ENCODE results near the gene PICALM.
"Not testable (repeated sequence)": the region's sequence is repeated elsewhere in the genome, so short reads cannot be mapped to it uniquely, and the experiment has no call there.

PICALM gene, protein sequence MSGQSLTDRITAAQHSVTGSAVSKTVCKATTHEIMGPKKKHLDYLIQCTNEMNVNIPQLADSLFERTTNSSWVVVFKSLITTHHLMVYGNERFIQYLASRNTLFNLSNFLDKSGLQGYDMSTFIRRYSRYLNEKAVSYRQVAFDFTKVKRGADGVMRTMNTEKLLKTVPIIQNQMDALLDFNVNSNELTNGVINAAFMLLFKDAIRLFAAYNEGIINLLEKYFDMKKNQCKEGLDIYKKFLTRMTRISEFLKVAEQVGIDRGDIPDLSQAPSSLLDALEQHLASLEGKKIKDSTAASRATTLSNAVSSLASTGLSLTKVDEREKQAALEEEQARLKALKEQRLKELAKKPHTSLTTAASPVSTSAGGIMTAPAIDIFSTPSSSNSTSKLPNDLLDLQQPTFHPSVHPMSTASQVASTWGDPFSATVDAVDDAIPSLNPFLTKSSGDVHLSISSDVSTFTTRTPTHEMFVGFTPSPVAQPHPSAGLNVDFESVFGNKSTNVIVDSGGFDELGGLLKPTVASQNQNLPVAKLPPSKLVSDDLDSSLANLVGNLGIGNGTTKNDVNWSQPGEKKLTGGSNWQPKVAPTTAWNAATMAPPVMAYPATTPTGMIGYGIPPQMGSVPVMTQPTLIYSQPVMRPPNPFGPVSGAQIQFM

DNA sequence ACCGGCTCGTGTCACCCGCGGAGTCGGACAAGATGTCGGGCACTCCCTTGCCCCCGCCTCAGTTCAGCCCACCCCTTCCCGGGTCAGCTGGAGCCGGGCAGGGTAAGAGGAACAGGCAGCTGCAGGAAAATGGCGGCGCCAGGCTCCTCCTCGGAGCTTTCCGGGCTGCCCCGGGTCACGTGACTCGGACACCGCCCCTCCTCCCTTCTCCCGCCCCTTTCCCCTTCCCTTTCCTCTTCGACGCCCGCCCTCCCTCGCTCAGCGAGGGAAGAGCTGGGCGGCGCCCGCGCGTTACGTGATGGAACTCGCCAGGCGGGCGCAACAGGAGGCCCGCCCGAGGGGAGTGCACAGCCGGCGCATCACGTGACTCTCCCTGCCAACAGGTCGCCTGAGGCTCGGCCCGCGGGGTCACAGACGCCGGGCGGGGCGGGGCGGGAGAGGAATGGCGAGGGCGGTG, at the start of gene PICALM:
Gene PICALM (minus strand): TSS at position 134 of the 457 bp plus-strand sequence. CDS start 304 bp downstream, outside the sequence.
- peak; percentile 85 for DNase-seq

DNA sequence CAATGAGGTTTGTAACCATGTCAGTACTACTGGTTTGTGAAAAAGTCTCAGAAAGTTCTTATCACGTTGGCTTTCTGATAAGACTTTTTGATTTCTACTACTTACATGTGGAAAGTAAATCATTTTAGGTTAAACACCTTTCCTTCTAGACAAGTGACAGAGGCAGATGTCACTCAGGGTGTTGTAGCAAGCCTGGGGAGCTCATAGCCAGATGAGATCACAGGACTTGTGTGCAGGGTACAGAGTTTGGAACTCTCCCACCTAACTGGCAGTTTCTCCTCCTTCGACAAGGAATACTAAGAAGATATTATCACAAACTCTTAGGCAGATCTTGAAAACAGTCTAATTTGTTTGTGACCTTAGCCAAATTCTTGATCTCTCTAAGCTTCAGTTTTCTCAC, 49.4 kb upstream of the PICALM start:
- DNase-seq: no peak

DNA sequence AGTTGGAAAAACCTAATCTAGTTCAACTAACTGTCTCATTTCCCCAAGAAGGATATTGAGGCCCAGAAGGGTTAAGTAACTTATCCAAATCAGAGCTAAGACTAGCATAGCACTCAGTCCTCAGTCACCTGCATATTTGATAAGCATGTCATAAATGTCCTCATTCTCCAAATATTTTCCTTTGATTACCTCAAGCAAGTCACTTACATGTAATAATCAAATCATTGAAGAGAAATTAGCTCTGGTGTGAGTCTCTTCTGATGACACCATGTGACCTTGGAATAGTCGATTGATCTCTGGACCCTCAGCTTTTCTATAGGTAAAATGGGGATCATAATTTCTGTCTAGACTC, 48.8 kb upstream of the PICALM start:
- DNase-seq: no peak

DNA sequence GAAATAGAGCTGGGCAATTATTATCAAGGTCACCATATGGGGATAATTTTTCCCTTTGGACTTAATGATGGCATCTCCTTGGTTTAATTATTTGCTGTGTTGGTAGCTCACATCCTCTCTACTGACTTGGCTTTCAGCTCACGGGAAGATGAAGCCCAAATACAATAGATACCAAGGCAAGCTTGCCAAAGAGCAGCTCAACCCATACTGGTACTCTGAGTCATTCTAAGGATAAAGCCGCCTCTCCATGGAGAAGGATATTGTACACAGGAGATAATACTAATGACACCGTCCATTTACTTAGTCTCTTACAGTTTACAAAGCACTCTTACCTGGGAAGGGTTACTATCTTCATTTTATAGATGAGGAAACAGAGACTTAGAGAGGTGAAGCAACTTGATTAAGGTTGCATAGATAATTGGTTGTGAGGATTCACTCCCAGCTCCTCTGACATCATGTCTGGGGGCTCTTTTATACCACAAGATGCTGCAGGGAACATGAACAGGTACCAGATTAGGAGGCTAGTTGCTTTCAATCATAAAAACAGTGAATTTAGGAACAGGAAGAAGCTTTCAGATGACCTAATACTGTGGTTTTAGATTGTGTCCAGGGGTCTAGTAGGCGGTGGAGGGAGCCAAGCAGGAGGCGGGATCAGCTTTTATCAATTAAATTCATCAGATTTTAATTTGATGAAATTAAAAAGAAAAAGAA, 48.3 kb upstream of the PICALM start:
- no peak for DNase-seq

DNA sequence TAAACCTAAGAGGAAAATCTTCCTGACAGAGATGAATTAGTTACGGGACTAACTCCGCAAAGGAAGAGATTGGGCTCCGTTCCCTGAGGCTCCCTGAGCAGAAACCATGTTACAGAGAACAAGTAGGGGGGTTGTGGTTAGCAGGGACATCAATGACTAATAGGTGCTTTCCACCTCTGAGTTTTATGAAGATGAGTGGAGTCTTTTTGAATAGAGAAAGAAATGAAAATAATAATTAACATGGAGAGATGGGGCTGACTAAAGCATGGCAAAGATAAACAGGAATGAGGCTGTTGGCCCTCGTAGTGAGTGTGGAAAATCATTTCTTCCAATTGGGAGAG, 47.5 kb upstream of the PICALM start:
- DNase-seq: no peak

DNA sequence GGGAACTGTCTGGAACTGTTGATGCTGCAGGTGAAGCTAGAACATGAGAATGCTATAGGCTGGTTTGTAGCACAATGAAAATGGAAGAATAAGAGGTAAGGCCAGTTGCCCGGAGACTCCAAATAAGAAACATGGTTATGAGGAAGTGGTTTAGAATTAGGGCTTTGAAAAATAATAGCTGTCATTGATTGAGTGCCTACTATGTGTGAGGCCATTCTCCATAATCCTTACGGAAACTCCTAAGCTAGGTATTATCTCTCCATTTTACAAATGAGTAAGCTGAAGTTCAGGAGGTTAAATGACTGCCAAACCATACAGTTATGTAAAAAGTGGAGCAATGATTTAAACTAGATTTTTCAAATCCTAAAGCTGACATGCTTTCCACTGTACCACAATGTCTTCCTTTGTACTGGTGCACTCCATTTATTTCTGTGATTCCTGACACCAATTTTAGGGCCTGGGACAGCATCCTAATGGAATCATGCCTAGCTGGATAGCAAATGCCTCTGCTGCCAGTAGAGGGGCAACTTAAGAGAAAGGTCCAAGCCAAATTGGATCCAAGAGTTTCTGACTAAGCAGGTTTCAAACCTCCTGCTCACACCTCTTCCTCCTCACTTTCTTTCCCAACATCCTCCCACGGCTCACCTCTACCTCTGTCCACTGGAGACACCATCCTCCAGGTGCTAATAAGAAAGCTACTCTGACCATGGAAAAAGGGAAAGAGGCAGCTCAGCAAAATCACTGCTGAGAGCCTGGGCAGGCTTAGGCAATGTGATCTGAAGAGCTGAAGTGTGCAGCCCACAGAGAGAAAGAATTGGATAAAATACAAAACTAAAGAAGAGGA, 46.9 kb upstream of the PICALM start:
- no peak for DNase-seq

DNA sequence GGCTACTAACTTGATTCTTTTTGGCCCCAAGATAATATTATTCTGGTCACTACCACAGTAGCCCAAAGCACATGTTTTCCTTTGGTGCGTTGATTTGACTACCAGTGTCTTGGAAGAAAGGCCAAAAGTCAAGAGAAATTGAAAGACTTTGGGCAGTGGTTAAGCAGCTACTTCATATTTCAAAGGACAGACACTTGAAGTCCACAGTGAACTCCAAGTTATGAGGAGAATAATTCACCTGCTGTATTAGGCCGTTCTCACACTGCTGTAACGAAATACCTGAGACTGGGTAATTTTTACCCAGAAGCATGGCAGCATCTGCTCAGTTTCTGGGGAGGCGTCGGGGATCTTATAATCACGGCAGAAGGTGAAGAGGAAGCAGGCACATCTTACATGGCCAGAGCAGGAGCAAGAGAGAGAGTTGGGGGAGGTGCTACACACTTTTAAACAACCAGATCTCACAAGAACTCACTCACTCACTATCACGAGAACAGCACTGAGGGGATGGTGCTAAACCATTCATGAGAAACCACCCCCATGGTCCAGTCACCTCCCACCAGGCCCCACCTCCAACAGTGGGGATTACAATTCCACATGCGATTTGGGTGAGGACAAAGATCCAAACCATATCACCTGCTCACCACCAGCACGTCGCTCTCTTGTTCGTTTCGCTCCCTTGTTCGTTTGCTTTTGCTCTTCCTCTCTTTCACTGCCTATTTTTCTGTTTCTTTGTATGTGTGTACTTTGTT, 40.2 kb upstream of the PICALM start:
- DNase-seq: no peak

DNA sequence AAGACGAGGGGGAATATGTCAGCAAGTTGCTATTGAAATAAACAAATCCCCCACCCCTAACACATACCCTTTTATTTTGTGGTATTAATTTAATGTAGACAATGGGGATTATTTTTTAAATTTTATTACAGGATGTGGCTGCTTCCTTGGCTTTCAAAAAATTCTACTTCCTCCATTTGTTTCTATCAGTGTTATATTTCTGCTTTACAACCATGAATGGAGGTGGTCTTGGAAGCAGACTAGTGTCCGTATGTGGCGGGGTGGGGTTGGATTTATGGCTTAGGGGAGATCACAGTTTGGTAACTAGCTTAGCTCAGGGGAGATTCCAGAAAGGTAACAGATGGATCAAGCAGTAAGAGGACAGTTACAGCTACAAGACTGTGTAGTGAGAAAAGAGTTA, 39.3 kb upstream of the PICALM start:
- no peak for DNase-seq

DNA sequence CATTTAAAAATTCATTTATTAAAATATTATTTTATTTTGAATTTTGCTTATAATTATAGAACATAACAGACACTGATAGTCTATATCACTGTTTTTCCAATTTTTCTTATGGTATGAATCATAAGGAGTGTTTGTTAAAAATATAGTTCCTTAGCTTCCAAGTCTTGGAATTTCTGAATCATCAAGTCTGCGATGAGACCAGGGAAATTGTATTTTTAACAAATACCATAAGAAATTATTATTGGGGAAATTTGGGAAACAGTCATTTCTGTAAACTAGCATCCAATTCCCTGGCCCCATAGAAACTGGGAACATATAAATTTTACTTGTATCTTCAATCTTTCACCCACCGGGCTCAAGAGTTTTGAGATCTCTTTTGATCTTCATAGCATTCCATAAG, 38.0 kb upstream of the PICALM start:
- DNase-seq: no peak

DNA sequence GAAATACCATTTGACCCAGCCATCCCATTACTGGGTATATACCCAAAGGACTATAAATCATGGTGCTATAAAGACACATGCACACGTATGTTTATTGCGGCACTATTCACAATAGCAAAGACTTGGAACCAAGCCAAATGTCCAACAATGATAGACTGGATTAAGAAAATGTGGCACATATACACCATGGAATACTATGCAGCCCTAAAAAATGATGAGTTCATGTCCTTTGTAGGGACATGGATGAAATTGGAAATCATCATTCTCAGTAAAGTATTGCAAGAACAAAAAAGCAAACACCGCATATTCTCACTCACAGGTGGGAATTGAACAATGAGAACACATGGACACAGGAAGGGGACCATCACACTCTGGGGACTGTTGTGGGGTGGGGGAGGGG, 37.1 kb upstream of the PICALM start:
- not testable (repeated sequence) for DNase-seq

DNA sequence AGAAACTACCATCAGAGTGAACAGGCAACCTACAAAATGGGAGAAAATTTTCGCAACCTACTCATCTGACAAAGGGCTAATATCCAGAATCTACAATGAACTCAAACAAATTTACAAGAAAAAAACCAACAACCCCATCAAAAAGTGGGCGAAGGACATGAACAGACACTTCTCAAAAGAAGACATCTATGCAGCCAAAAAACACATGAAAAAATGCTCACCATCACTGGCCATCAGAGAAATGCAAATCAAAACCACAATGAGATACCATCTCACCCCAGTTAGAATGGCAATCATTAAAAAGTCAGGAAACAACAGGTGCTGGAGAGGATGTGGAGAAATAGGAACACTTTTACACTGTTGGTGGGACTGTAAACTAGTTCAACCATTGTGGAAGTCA, 36.7 kb upstream of the PICALM start:
- DNase-seq: not testable (repeated sequence)

DNA sequence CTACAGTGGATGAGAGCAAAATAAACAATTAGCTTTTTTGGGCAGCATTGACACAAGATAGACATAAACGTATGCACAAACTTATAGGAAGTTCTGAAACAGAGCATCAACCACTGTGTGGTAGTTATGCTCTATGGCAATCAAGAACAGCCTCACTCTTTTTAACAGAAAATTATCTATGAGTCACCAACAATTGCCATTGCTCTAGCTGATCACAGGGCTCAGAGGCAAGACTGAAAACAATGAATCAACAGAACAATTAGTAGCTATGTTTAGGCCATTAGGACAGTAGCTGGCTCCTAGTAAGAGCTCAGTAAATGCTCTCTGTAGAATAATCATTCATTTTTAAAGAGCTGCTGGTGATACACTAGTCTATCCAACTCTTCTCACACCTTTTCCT, 34.9 kb upstream of the PICALM start:
- no peak for DNase-seq

DNA sequence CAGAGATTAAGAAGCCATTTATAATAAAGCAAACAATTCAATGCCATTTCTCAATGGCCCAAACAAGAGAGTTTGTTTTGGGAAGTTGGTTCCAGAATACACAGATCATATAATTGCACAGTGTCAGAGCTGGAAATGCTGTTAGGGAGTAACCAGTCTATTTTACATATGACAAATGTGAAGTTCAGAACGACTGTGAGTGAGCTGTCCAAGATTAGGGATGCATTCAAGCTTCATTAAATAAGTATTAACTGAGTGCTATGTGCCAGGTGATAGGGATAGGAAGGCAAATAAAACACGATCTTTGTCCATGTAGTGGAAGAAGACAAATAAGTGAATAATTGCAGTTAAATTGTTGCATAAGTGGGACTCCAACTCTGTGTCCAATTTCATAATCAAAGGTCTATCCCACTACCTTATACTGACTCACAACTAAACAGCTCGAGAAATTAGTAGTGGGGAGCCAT, 33.1 kb upstream of the PICALM start:
- DNase-seq: no peak

DNA sequence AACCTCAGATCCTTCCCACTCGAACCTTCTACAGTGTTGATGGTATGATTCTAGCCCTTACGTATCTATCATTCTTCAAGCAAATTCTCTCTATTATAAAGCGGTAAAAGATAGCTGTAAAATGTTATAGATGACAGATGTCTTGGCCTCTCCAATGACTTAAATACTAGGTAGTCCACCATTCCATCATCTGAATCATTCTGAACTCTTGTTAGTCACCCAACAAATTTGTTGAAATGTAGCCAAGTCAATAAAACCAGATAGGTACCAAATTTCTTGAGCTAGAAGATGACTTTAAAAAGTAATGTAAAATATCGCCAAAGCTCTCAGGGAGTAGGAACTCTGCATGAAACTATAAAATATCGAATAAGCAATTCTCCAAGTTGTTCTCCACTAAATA, 32.6 kb upstream of the PICALM start:
- no peak for DNase-seq

DNA sequence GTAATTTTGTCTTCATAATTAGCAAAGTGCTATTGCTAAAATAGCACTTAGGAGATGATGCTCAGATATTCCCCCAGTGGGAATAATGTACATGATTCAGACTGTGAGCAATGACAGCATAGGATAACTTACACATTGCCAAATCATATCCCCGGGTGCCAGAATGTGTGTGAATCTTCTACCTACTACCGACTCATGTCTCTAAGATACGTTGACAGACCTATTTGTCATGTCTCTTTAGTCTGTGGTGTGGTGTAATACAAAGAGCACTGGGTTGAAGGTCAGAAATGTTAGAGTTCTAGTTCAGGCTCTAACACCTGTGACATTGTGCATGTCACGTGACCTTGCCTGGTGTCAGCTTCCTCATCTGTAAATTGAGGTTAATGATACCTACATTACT, 31.0 kb upstream of the PICALM start:
- no peak for DNase-seq

DNA sequence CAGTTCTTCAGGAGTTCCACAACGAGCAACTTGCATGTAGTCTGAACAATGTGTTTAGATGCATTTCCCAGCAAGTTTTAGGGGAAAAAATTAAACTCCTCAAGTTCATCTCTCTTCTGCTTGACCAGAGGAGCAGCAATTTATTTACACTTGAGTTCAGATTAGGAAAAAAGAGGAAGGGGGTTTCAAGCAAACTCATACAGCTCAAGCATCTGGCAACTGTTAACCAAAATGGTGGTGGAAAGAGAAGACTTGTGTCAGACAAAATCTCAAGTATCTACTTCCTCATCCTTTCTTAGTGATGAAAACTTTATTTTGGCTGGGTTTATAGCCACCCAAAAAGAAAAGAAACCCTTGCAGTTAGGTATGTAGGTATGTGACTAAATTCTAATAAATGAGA, 29.1 kb upstream of the PICALM start:
- no peak for DNase-seq

DNA sequence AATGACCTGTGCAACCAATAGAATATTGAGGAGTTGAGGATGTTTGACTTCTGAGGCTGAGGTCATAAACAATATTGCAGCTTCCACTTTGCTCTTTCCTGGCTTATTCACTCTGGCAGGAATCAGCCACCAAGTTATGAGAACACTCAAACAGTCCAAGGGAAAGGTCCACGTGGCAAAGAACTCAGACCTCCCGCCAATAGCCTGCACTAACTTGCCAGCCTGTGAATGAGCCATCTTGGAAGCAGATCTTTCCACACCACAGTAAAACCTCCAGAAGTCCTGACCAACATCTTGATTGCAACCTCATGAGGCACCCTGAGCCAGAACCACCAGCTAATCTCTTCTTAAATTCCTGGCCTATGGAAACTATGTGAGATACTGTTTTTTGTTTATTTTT, 22.7 kb upstream of the PICALM start:
- no peak for DNase-seq

DNA sequence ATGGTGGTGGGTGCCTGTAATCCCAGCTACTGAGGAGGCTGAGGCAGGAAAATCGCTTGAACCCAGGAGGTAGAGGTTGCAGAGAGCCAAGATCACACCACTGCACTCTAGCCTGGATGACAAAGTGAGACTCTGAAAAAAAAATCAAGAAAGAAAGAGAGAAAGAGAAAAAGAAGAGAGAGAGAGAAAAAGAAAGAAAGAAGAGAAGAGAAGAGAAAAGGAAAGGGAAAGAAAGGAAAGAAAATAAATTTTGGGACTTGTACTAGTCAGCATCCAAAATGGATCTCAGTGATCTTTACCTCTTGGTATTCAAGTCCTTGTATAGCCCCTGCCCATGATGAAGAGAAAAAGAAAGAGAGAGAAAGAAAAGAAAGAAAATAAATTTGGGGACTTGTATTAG, 22.2 kb upstream of the PICALM start:
- no peak for DNase-seq

DNA sequence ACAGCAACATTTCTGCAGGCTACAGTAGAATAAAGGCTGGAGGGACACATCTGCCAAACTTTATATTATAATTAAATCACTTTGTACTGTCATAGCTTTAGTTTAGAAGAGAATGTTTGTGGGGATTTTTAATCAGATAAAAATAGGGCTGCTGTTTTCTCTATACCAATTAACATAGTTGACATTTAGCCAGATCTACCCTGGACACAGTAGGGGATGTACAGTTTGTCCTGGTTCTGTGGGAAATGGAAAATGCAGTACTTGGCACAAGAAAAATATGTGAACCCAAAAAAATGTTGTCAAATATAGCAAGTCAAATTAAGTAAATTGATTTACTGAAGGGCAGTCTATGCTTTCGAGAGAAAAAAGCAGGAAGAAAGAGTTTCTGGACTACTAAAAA, 20.8 kb upstream of the PICALM start:
- no peak for DNase-seq

DNA sequence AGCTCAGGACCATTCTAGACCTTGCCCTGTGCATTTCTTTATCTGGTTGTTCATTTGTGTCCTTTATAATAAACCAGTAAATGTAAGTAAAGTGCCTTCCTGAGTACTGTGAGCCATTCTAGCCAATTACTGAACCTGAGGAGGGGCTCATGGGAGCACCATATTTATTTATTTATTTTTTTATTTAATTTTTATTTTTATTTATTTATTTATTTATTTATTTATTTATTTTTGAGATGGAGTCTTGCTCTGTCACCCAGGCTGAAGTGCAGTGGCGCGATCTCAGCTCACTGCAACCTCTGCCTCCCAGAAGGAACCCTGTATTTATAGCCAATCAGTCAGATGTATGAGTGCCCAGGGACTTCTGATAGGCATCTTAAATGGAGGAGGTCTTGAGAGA, 18.8 kb upstream of the PICALM start:
- not testable (repeated sequence) for DNase-seq

DNA sequence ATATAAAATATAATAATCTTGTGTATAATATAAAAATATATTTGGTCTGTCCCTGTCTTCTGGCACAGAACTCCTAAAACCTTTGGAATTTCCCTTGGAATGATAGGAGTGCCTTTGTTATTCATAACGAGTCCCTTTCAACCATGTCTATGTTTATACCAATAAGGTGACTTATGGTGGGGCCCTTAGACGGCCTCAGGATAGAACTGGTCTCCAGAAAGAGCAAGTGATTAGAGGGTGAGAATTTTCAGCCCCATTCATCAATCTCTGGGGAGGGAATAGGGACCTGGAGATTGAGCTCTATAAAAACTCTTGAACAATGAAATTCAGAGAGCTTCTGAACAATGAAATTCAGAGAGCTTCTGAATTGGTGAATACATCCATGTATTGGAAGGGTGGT, 18.4 kb upstream of the PICALM start:
- no peak for DNase-seq

DNA sequence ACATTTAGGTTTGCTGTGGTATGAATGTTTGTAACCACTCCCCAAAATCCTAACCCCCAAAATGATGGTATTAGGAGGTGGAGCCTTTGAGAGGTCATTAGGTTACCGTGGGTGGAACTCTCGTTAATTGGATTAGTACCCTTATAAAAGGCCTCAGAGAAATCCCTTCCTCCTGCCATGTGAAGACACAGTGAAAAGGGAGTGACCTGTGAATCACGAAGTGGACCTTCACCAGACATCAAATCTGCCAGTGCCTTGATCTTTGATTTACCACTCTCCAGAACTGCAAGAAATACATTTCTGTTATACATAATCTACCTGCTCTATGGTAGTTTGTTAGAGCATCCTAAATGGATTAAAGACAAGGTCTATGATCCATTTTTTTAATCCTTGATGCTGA, 12.6 kb upstream of the PICALM start:
- DNase-seq: no peak
